Heart left ventricle (tissue), 16 donors: ENCODE measurements around the gene SPAG6. TPM values are rescaled to one million over a fixed set of nuclear protein-coding genes. Genes with fewer than 3 reads are reported as not detected.

Source experiments
- ATAC-seq, 4 donors: fragments of 200-7000 bp; cut with Tn5 transposase; one replicate each; pipeline ENCODE4 v1.9.1; 2020 to 2022; ENCODE audit warnings: moderate library complexity in 4 of 4, mild to moderate bottlenecking in 3 of 4, moderate number of reproducible peaks in 1 of 4
- DNase-seq, 5 donors: peaks; one replicate each; pipeline ENCODE4 v3.0.0-alpha.2; 2020
- H3K27ac ChIP-seq, 12 donors: fragments of 200-600 bp; sonication (generic) in 4 of 12; one replicate each; pipeline versions ENCODE4 v1.5.0 to v1.8.0; 2016 to 2022; ENCODE audit warnings: mild to moderate bottlenecking in 2 of 12
- H3K27me3 ChIP-seq, 9 donors: fragments of 200-600 bp; sonication (generic) in 2 of 9; one replicate each; pipeline versions ENCODE4 v1.5.1 to v1.8.0; 2016 to 2022; ENCODE audit warnings: mild to moderate bottlenecking in 3 of 9
- H3K36me3 ChIP-seq, 9 donors: fragments of 200-600 bp; sonication (generic) in 2 of 9; one replicate each; pipeline versions ENCODE4 v1.5.0 to v1.8.0; 2018 to 2022; ENCODE audit warnings: mild to moderate bottlenecking in 2 of 9
- H3K4me1 ChIP-seq, 12 donors: fragments of 200-600 bp; sonication (generic) in 4 of 12; one replicate each; pipeline versions ENCODE4 v1.5.0 to v1.8.0; 2016 to 2022; ENCODE audit warnings: mild to moderate bottlenecking in 3 of 12
- H3K4me3 ChIP-seq, 12 donors: fragments of 200-600 bp; sonication (generic) in 4 of 12; one replicate each; pipeline versions ENCODE4 v1.5.0 to v1.8.0; 2017 to 2022; ENCODE audit warnings: mild to moderate bottlenecking in 9 of 12, moderate library complexity in 4 of 12
- H3K9me3 ChIP-seq, 12 donors: fragments of 200-600 bp; sonication (generic) in 4 of 12; one replicate each; pipeline versions ENCODE4 v1.5.0 to v1.8.0; 2016 to 2022; ENCODE audit warnings: mild to moderate bottlenecking in 1 of 12
- CTCF ChIP-seq, 12 donors: fragments of 200-600 bp; sonication (generic) in 4 of 12; IDR thresholded peaks; one replicate each; pipeline versions ENCODE4 v1.5.0 to v1.8.0; 2018 to 2022; ENCODE audit warnings: antibody characterized with exemption in 12 of 12, mild to moderate bottlenecking in 5 of 12
- POLR2A ChIP-seq, 2 donors: fragments of 450-650 bp; IDR thresholded peaks; one replicate each; pipeline ENCODE4 v1.6.1; 2017; ENCODE audit warnings: antibody characterized with exemption in 2 of 2, mild to moderate bottlenecking in 2 of 2, moderate library complexity in 2 of 2
- WGBS, 4 donors: extraction: QIAGEN DNeasy Blood & Tissue Kit in 2 of 4; methylation state at CpG; one replicate each; pipeline versions ENCODE4 v1.1.5 to v1.1.7; 2013 to 2018; 5-methylcytosine and 5-hydroxymethylcytosine counted together
- intact Hi-C, 10 donors: fragments of 100-400 bp; cut with DNase I; formaldehyde crosslinking; loops; one replicate each; pipeline versions ENCODE4 v1.11.1 to v1.14.2; 2022
- polyA plus RNA-seq, 2 donors: library from polyadenylated mRNA; stranded (reverse); fragments of 200-250 nt; gene quantifications; one replicate each; pipeline ENCODE4 v1.2.3, GENCODE V29; 2013
- total RNA-seq, 9 donors: library from RNA; depleted of rRNA in 2 of 9; stranded (reverse); fragments of >200 nt in 2 of 9; fragmentation: NEBNext Ultra II Directional in 3 of 9; extraction: Animal tissue kit (Norgen Biotek cat#: 25700) in 3 of 9; gene quantifications; one replicate each; pipeline versions ENCODE4 v1.1.0 to v1.2.4, GENCODE V29; 2016 to 2023
- donor health status: ischemic (EF 13 %, LVEDD 7.1; RV severe dilation, severe dysfunction).
- donor health status: healthy with polysubstance abuse.
- donor health status: DM: no; HTN: yes; CAD: no.
- donor health status: DM: no; HTN: no; CAD: no.
- donor health status: ischemic (EF 25% LVEDD 6.9; RV normal size, moderate dysfunction).
- donor health status: ischemic (EF 25% LVEDD 5.7; RV mildly dilated, moderate dysfunction).
- donor health status: healthy.
- donor health status: DM: yes; HTN: yes; CAD: no.
- donor health status: ischemic (EF 35%, LVEDD 5.7; RV mildly dilated, moderate dysfunction).
- donor health status: nonischemic (EF 11% LVEDD 7.7; RV severe dilation, severe dysfunction).
- donor health status: DM: yes; HTN: yes; CAD: no.
- donor health status: PGD.
- donor health status: ischemic (EF 29% LVEDD 5.4; RV normal size, mild dysfunction).
- donor health status: nonischemic (EF 23%, LVEDD 6.1; RV moderate dilation, normal function).

SPAG6 gene
- total and polyA plus RNA-seq, 11 donors: 0.42 TPM; not detected in 10

- Histone ChIP-seq H3K9me3 (no peaks in the 10 kb centered on the region), H3K4me1 (peaks cover 2 to 31% (median 13%) of the 10 kb centered on the region in 12 donors), H3K27ac (peak overlapping the region; percentile 81 to 97 (median 92)), H3K36me3 (no peaks in the 10 kb centered on the region), H3K27me3 (peaks cover 65 to 91% (median 84%) of the 10 kb centered on the region in 9 donors), H3K4me3 (peak overlapping the region; percentile 62 to 94 (median 81))
- TF ChIP-seq POLR2A (IDR thresholded peaks at IDR 0.05): no peak
- TF ChIP-seq CTCF (IDR thresholded peaks at IDR 0.05): no peak
- peak in 1 of 5 donors; percentile 60 for DNase-seq
- peak in 2 of 4 donors; percentile 9 to 32 for ATAC-seq
- intact Hi-C loops: loop anchor here (2.0 to 10.0 kb wide), 8 partner anchors 19 to 373 kb away; partner anchors contain the start of genes PIP4K2A (in 2 of the 10), BMI1 (in 1 of the 10) and DNAJC1 (in 1 of the 10)
- 2 to 4% (median 3%) methylated on average over 29 to 40 of the region's 40 CpGs for WGBS, 4 donors
Observed at GRCh38 chr10:22341190-22341925, 3.9 kb upstream of the SPAG6 start.

- peaks cover 62 to 91% (median 84%) of the 10 kb centered on the region in 9 donors for H3K27me3 ChIP-seq
- peak overlapping the region in 3 of 12 donors; percentile 1 to 92 (median 80) for H3K4me3 ChIP-seq
Observed at GRCh38 chr10:22341926-22342196, 3.4 kb upstream of the SPAG6 start.

GRCh38 chr10:22342421-22342820 is 2.9 kb upstream of the SPAG6 start:
- H3K9me3 ChIP-seq: no peaks in the 10 kb centered on the region
- H3K4me1 ChIP-seq: peaks cover 0 to 24% (median 11%) of the 10 kb centered on the region in 12 donors
- H3K36me3 ChIP-seq: no peaks in the 10 kb centered on the region
- WGBS, 4 donors: 31 to 53% (median 42%) methylated on average over 3 of the region's 3 CpGs
- H3K27ac ChIP-seq: no peak overlapping the region
- peak overlapping the region in 1 of 12 donors; percentile 1 for H3K4me3 ChIP-seq
- intact Hi-C loops: loop anchor here in 9 of 10 donors (5.0 to 10.0 kb wide), 5 partner anchors 92 to 372 kb away; partner anchors contain the start of genes PIP4K2A (in 2 of the 9) and DNAJC1 (in 1 of the 9)
- DNase-seq: no peak
- no peak for TF ChIP-seq POLR2A (IDR thresholded peaks at IDR 0.05)
- no peak for TF ChIP-seq CTCF (IDR thresholded peaks at IDR 0.05)
- H3K27me3 ChIP-seq: peaks cover 57 to 91% (median 84%) of the 10 kb centered on the region in 9 donors
- no peak for ATAC-seq

More at GRCh38 chr10:22341926-22342196, 3.4 kb upstream of the SPAG6 start:
- no peaks in the 10 kb centered on the region for H3K9me3 ChIP-seq
- H3K36me3 ChIP-seq: no peaks in the 10 kb centered on the region
- peaks cover 0 to 26% (median 11%) of the 10 kb centered on the region in 12 donors for H3K4me1 ChIP-seq
- H3K27ac ChIP-seq: no peak overlapping the region
- DNase-seq: no peak
- ATAC-seq: no peak
- WGBS, 4 donors: 31 to 52% (median 38%) methylated on average over 3 of the region's 3 CpGs
- TF ChIP-seq POLR2A (IDR thresholded peaks at IDR 0.05): no peak
- intact Hi-C loops: loop anchor here (2.0 to 10.0 kb wide), 8 partner anchors 19 to 373 kb away; partner anchors contain the start of genes PIP4K2A (in 2 of the 10), BMI1 (in 1 of the 10) and DNAJC1 (in 1 of the 10)

GRCh38 chr10:22343731-22344130 is 1.6 kb upstream of the SPAG6 start:
- H3K4me1 ChIP-seq: peaks cover 0 to 24% (median 11%) of the 10 kb centered on the region in 12 donors
- ATAC-seq (no peak), DNase-seq (no peak)
- peaks cover 44 to 91% (median 82%) of the 10 kb centered on the region in 9 donors for H3K27me3 ChIP-seq
- no peaks in the 10 kb centered on the region for H3K9me3 ChIP-seq
- 8 to 19% (median 15%) methylated on average over 3 of the region's 3 CpGs for WGBS, 4 donors
- H3K36me3 ChIP-seq: no peaks in the 10 kb centered on the region
- intact Hi-C loops: loop anchor here in 9 of 10 donors (5.0 to 10.0 kb wide), 5 partner anchors 91 to 371 kb away; partner anchors contain the start of genes PIP4K2A (in 2 of the 9) and DNAJC1 (in 1 of the 9)
- H3K27ac ChIP-seq: no peak overlapping the region
- no peak overlapping the region for H3K4me3 ChIP-seq
- TF ChIP-seq POLR2A (IDR thresholded peaks at IDR 0.05): no peak
- no peak for TF ChIP-seq CTCF (IDR thresholded peaks at IDR 0.05)
